Mammary microvascular endothelial cell (primary cell): ENCODE measurements around the gene KPNA4. TPM values are rescaled to one million over a fixed set of nuclear protein-coding genes. Genes with fewer than 3 reads are reported as not detected.

ENCODE experiments used
- total RNA-seq: library from RNA; depleted of rRNA; stranded (reverse); fragments of >200 nt; gene quantifications from 2 replicates; pipeline ENCODE4 v1.2.3, GENCODE V29; 2015

Gene KPNA4, protein sequence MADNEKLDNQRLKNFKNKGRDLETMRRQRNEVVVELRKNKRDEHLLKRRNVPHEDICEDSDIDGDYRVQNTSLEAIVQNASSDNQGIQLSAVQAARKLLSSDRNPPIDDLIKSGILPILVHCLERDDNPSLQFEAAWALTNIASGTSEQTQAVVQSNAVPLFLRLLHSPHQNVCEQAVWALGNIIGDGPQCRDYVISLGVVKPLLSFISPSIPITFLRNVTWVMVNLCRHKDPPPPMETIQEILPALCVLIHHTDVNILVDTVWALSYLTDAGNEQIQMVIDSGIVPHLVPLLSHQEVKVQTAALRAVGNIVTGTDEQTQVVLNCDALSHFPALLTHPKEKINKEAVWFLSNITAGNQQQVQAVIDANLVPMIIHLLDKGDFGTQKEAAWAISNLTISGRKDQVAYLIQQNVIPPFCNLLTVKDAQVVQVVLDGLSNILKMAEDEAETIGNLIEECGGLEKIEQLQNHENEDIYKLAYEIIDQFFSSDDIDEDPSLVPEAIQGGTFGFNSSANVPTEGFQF
- 33.3 and 35.4 TPM in 2 replicates for total RNA-seq

DNA sequence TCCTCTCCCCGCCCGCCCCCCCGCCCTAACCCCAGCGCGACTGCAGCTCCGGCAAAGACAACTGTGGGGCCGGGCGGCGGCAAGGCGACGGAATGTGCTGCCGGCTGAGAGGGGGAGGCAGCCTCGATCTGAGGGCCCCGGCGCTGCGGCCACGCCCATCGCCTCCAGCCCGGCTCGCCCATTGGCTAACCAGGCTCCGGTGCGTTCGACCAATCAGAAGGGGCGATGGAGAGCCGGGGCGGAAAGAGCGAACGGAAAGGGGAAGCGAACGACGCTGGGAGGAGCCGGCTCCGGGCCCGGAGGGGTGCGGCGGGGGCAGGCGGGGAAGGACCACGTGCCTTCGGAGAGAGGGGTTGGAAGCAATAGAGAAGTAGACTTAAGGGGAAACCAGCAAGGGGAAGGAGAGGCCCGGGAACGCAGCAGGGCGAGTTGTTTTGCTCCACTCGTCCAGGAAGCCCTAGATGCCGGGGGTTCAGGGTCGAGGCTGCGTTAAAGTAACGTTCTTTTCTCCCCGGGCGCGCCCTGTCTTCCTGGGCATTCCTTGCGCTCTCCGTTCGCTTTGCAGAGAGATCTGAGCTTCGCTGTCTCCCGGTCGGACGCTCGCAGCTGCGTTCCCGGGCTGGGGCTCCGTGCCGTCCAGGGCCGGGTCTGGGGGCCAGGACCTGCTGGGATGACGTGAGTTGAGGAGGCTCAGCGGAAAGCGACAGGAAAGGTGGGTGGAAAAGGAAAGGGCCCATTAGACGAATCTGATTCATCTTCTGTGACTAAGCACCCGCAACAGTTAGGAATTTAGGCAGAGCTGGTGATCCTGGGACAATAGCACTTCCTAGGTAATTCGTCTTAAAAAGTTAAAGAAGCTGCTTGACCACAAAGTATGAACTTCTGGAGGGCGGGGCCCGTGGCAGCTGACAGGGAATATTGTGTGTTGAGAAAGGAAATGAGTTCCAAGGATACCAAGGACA lies at the start of gene KPNA4:
TSS of gene KPNA4 (minus strand) at position 130 of the 962 bp plus-strand sequence. CDS start 289 bp downstream, outside the sequence.

DNA sequence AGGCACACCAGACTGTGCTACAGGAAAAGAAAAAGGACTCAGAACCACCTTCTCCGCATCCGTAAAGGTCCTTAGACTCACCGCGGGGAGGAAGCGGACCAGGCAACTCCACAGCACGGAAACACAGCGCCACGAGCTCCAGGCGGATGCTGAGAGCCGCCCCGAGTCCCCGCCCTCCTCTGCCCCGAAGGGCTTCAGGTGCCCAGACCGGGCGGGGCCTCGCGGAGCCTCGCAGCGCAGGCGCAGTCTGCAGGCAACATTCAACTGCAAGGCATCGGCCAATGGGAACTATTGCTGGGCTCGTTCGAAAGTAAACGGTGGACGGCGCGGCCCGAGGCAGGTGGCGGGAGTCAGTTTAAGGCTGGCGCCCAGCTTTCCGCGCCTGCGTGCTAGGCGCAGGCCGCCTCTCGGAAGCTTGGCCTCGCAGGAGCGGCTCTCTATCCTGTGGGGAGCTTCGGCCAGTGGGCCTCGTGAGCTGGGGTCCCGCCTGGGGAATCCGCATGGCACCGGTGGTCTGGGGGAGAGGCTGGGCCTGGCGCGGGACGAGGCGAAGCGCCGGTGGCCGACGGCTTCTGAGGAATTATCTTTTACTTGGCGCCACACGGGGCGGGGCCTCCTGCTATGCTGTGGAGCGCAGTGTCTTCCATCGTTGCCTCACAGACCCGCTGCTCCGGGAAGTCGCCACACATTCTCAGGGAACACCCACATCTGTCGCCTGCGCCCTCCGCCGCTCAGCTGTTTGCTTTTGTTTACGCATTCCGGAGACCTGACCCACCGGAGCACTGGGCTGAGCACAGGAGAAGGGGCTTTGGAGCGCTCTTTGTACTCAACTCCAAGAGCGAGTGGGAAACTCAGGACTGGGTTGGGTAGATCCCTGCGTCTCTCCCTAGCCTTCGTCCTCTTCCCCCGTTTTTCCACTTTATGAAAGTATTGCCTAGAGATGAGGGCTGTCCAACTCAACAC lies 115.5 kb downstream of the KPNA4 start, which contains the start of gene TRIM59:
TSS of gene TRIM59 (minus strand) at position 151 of the 963 bp plus-strand sequence. CDS start 10,603 bp downstream, outside the sequence.

Other genes starting within 250 kb of the KPNA4 start
- gene IFT80, start 166.3 kb downstream of the KPNA4 start, total RNA-seq = 13.2 and 18.8 TPM in 2 replicates
- 80.9 and 92.3 TPM in 2 replicates for gene SMC4, start 165.9 kb downstream of the KPNA4 start, total RNA-seq
- 27.2 and 28.0 TPM in 2 replicates for gene TRIM59, start 115.8 kb downstream of the KPNA4 start, total RNA-seq
- gene ARL14, start 111.6 kb upstream of the KPNA4 start, total RNA-seq = not detected in 2 replicates
- 1.1 and 2.5 TPM in 2 replicates for gene PPM1L, start 190.7 kb upstream of the KPNA4 start, total RNA-seq